Measurements from ENCODE around the gene MRC2. TPM values are rescaled to one million over a fixed set of nuclear protein-coding genes. Genes with fewer than 3 reads are reported as not detected.

The MRC2 gene
- total RNA-seq, 1 donor from 2014 or later = 361 TPM

DNA sequence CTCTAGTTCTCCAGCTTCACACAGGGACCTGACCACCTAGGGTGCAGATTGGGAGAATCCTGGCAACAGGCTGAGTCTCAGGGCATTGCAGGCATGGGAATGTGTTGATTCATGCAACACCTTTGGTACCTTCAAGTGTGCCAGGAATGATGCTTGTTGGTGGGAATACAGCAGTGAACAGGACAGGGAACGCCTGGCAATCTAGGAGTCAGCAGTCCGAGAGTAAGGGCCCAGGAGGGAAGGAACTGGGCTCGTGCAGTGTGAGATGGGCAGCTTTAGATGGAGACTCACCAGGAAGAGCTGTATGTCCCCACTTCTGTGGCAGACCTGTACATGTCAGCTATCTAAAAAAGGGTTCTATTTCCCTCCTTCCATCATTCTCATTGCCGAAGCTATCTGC, 12.0 kb upstream of the MRC2 start:
- H3K27ac ChIP-seq (ENCODE audit: low read depth, low read length) = no peak overlapping the region
- H3K4me2 ChIP-seq (ENCODE audit: low read length) = no peak overlapping the region
- no peaks in the 10 kb centered on the region for H3K9me3 Mint-ChIP-seq (ENCODE audit: unreplicated experiment)
- H2AFZ ChIP-seq (ENCODE audit: low read depth, low read length) = no peak overlapping the region
- H3K27ac Mint-ChIP-seq (ENCODE audit: unreplicated experiment) = no peak overlapping the region
- no peaks in the 10 kb centered on the region for H3K27me3 ChIP-seq (ENCODE audit: insufficient read depth, low read length)
- no peak overlapping the region for H3K4me3 ChIP-seq (ENCODE audit: insufficient read depth, low read depth, low read length)
- H3K9ac ChIP-seq (ENCODE audit: low read length) = no peak overlapping the region
- H3K4me1 ChIP-seq (ENCODE audit: insufficient read depth, low read length) = peaks cover 9% of the 10 kb centered on the region
- no peaks in the 10 kb centered on the region for H3K9me3 ChIP-seq (ENCODE audit: insufficient read depth, low read depth, low read length)
- peaks cover 13% of the 10 kb centered on the region for H3K36me3 ChIP-seq (ENCODE audit: insufficient read depth, low read length)
- FAIRE-seq (no peak), DNase-seq (ENCODE audit: low read depth) (no peak)
- peaks cover 15% of the 10 kb centered on the region for H4K20me1 ChIP-seq (ENCODE audit: insufficient read depth, low read length)
- no peaks in the 10 kb centered on the region for H3K79me2 ChIP-seq (ENCODE audit: insufficient read depth, low read length)
- peaks cover 48% of the 10 kb centered on the region for H3K4me1 Mint-ChIP-seq (ENCODE audit: low read depth, unreplicated experiment)
- H3K36me3 Mint-ChIP-seq (ENCODE audit: low read depth, unreplicated experiment) = peaks cover 12% of the 10 kb centered on the region
- no peaks in the 10 kb centered on the region for H3K27me3 Mint-ChIP-seq (ENCODE audit: low read depth, unreplicated experiment)
- no peak overlapping the region for H3K4me3 Mint-ChIP-seq (ENCODE audit: unreplicated experiment)
- TF ChIP-seq, protein P1, sequence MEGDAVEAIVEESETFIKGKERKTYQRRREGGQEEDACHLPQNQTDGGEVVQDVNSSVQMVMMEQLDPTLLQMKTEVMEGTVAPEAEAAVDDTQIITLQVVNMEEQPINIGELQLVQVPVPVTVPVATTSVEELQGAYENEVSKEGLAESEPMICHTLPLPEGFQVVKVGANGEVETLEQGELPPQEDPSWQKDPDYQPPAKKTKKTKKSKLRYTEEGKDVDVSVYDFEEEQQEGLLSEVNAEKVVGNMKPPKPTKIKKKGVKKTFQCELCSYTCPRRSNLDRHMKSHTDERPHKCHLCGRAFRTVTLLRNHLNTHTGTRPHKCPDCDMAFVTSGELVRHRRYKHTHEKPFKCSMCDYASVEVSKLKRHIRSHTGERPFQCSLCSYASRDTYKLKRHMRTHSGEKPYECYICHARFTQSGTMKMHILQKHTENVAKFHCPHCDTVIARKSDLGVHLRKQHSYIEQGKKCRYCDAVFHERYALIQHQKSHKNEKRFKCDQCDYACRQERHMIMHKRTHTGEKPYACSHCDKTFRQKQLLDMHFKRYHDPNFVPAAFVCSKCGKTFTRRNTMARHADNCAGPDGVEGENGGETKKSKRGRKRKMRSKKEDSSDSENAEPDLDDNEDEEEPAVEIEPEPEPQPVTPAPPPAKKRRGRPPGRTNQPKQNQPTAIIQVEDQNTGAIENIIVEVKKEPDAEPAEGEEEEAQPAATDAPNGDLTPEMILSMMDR (IDR thresholded peaks at IDR 0.05; ENCODE audit: insufficient read depth, low read depth, low read length) = no peak
- TF ChIP-seq EZH2 (IDR thresholded peaks at IDR 0.05; ENCODE audit: insufficient read depth, low read length) = no peak

DNA sequence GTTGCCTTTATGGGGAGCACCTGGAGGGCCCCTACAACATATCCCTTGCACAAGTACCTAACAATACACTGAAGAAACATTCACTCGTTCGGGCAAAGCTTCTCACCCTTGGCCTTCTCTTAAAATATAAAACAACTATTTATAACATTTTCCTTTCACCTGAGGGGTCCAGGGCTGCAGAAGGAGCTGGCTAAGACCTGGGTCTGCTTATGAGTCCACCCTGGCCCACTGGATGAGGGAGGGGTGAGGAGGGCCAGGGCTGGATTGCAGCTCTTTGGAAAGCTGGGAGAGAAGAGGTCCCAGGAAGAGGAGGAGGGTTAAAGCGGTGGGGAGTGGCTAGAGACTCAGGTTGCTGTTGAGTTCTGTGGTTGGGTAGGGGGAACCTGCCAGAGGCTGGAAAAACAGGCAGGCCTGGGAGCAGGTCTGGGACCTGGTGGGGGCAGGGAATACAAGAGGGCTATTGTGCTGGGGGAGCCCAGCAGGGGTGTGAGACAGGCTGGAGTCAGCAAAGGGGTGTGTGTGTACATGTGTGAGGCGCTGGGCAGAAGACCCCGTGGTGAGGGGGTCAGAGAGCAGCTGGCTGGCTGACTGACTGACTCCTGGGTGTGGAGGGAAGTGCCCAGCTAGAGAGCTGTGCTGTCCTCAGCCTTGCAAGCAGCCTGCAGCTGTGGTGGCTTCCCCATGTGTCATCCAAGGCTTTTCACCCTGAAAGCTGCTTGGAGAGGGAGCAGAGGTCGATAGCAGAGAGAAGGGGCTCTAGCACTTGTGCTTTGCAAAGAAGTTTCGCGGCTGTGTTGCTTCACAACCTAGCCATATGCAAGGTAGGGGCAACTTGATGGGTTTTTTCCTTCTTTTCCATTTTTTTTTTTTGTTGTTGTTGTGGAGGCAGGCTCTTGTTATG, 10.2 kb upstream of the MRC2 start:
- H3K36me3 ChIP-seq (ENCODE audit: insufficient read depth, low read length) = peaks cover 7% of the 10 kb centered on the region
- Mint-ChIP-seq H3K36me3 (ENCODE audit: low read depth, unreplicated experiment) (peaks cover 11% of the 10 kb centered on the region), H3K27me3 (ENCODE audit: low read depth, unreplicated experiment) (no peaks in the 10 kb centered on the region), H3K4me3 (ENCODE audit: unreplicated experiment) (no peak overlapping the region), H3K4me1 (ENCODE audit: low read depth, unreplicated experiment) (peaks cover 51% of the 10 kb centered on the region), H3K9me3 (ENCODE audit: unreplicated experiment) (no peaks in the 10 kb centered on the region), H3K27ac (ENCODE audit: unreplicated experiment) (peak overlapping the region; percentile 88)
- H3K27me3 ChIP-seq (ENCODE audit: insufficient read depth, low read length) = no peaks in the 10 kb centered on the region
- FAIRE-seq = no peak
- peaks cover 9% of the 10 kb centered on the region for H3K4me1 ChIP-seq (ENCODE audit: insufficient read depth, low read length)
- TF ChIP-seq, protein P1 (IDR thresholded peaks at IDR 0.05; ENCODE audit: insufficient read depth, low read depth, low read length) = no peak
- TF ChIP-seq EZH2 (IDR thresholded peaks at IDR 0.05; ENCODE audit: insufficient read depth, low read length) = no peak
- peak overlapping the region; percentile 24 for H3K9ac ChIP-seq (ENCODE audit: low read length)
- no peak overlapping the region for H3K27ac ChIP-seq (ENCODE audit: low read depth, low read length)
- H3K9me3 ChIP-seq (ENCODE audit: insufficient read depth, low read depth, low read length) = no peaks in the 10 kb centered on the region
- H3K4me3 ChIP-seq (ENCODE audit: insufficient read depth, low read depth, low read length) = no peak overlapping the region
- H4K20me1 ChIP-seq (ENCODE audit: insufficient read depth, low read length) = peaks cover 13% of the 10 kb centered on the region
- no peak for DNase-seq (ENCODE audit: low read depth)
- no peaks in the 10 kb centered on the region for H3K79me2 ChIP-seq (ENCODE audit: insufficient read depth, low read length)
- peak overlapping the region; percentile 48 for H3K4me2 ChIP-seq (ENCODE audit: low read length)
- no peak overlapping the region for H2AFZ ChIP-seq (ENCODE audit: low read depth, low read length)
